Neural cell (in vitro differentiated cells): ENCODE data around the gene SBNO1. TPM values are rescaled to one million over a fixed set of nuclear protein-coding genes. Genes with fewer than 3 reads are reported as not detected.

ENCODE experiments used
- H2AFZ ChIP-seq: fragments of 200-600, 300-800 bp; sonication (generic), shearing (Covaris generic); 2 replicates; pipeline ENCODE4 v1.6.0; 2014; ENCODE audit warnings: low read depth, mild to moderate bottlenecking, antibody characterized with exemption, low read length, moderate library complexity
- H3F3A ChIP-seq: fragments of 200-600 bp; shearing (Covaris generic); 2 replicates; pipeline ENCODE4 v1.6.1; 2016; ENCODE audit warnings: mild to moderate bottlenecking, moderate library complexity, mixed read lengths, antibody characterized with exemption, low read length; ENCODE audit not compliant: insufficient read depth, poor library complexity, severe bottlenecking
- H3K27ac ChIP-seq: fragments of 200-600, 300-800 bp; sonication (generic), shearing (Covaris generic); 2 replicates; pipeline ENCODE4 v1.5.1; 2014; ENCODE audit warnings: mild to moderate bottlenecking, low read length, moderate library complexity
- H3K27me3 ChIP-seq: fragments of 300-800, 200-600 bp; sonication (generic), shearing (Covaris generic); 2 replicates; pipeline ENCODE4 v1.6.0; 2014; ENCODE audit warnings: mild to moderate bottlenecking, low read depth, low read length, moderate library complexity; ENCODE audit not compliant: insufficient read depth
- H3K36me3 ChIP-seq: fragments of 300-800, 200-600 bp; sonication (generic), shearing (Covaris generic); 2 replicates; pipeline ENCODE4 v1.5.1; 2014; ENCODE audit warnings: mild to moderate bottlenecking, antibody characterized with exemption, low read length, moderate library complexity; ENCODE audit not compliant: insufficient read depth
- H3K4me2 ChIP-seq: fragments of 300-800, 200-600 bp; sonication (generic), shearing (Covaris generic); 2 replicates; pipeline ENCODE4 v1.6.0; 2014; ENCODE audit warnings: mild to moderate bottlenecking, low read length
- H3K4me3 ChIP-seq: fragments of 300-800, 200-600 bp; sonication (generic), shearing (Covaris generic); 2 replicates; pipeline ENCODE4 v1.5.1; 2014; ENCODE audit warnings: mild to moderate bottlenecking, low read length, moderate library complexity
- H3K79me2 ChIP-seq: fragments of 200-600 bp; shearing (Covaris generic); replicated peaks from 2 replicates; pipeline ENCODE4 v1.6.0; 2014; ENCODE audit warnings: mild to moderate bottlenecking, low read length, moderate library complexity; ENCODE audit not compliant: insufficient read depth
- H3K9ac ChIP-seq: fragments of 300-800, 200-600 bp; sonication (generic), shearing (Covaris generic); 2 replicates; pipeline ENCODE4 v1.6.1; 2016; ENCODE audit warnings: mild to moderate bottlenecking, low read length, mixed read lengths
- H3K9me2 ChIP-seq: fragments of 200-600 bp; shearing (Covaris generic); 2 replicates; pipeline ENCODE4 v1.6.1; 2016; ENCODE audit warnings: mild to moderate bottlenecking, low read length, mixed read lengths; ENCODE audit not compliant: insufficient read depth
- H3K9me3 ChIP-seq: fragments of 200-600, 300-800 bp; sonication (generic), shearing (Covaris generic); 2 replicates; pipeline ENCODE4 v1.6.1; 2016; ENCODE audit warnings: mild to moderate bottlenecking, mixed run types, low read length, moderate library complexity, mixed read lengths
- H4K20me1 ChIP-seq: fragments of 200-600 bp; shearing (Covaris generic); 2 replicates; pipeline ENCODE4 v1.6.1; 2016; ENCODE audit warnings: mild to moderate bottlenecking, mixed run types; ENCODE audit not compliant: insufficient read depth
- EP300 ChIP-seq: fragments of 450-650 bp; conservative IDR thresholded peaks from 2 replicates; pipeline ENCODE4 v1.6.1; 2014; ENCODE audit warnings: antibody characterized with exemption, mild to moderate bottlenecking, moderate library complexity; ENCODE audit not compliant: poor library complexity, severe bottlenecking
- EZH2 ChIP-seq: fragments of 200-600, 300-800 bp; shearing (Covaris generic), sonication (generic); IDR thresholded peaks from 2 replicates; pipeline ENCODE4 v1.6.1; 2014; ENCODE audit warnings: antibody characterized with exemption, low read length, borderline replicate concordance, mild to moderate bottlenecking; ENCODE audit not compliant: insufficient read depth, poor library complexity, severe bottlenecking
- MXI1 ChIP-seq: fragments of 450-650 bp; conservative IDR thresholded peaks from 2 replicates; pipeline ENCODE4 v1.6.1; 2014; ENCODE audit warnings: antibody characterized with exemption, mild to moderate bottlenecking; ENCODE audit not compliant: poor library complexity, severe bottlenecking
- POLR2AphosphoS5 ChIP-seq: IDR thresholded peaks from 2 replicates; pipeline ENCODE4 v1.6.1; 2012
- RAD21 ChIP-seq: fragments of 450-650 bp; conservative IDR thresholded peaks from 2 replicates; pipeline ENCODE4 v1.6.1; 2014; ENCODE audit warnings: antibody characterized with exemption, mild to moderate bottlenecking, moderate library complexity
- SMC3 ChIP-seq: fragments of 450-650 bp; conservative IDR thresholded peaks from 2 replicates; pipeline ENCODE4 v1.6.1; 2014; ENCODE audit warnings: antibody characterized with exemption, mild to moderate bottlenecking, moderate library complexity; ENCODE audit not compliant: poor library complexity
- TAF1 ChIP-seq: IDR thresholded peaks from 2 replicates; pipeline ENCODE4 v1.6.1; 2012; ENCODE audit warnings: low read depth
- polyA plus RNA-seq: library from polyadenylated mRNA; depleted of rRNA; stranded (reverse); fragments of >200 nt; gene quantifications from 2 replicates; pipeline ENCODE4 v1.2.3, GENCODE V29; 2014
- TF ChIP-seq, protein P1 (sequence below): fragments of 450-650 bp; IDR thresholded peaks from 2 replicates; pipeline ENCODE4 v1.5.1; 2014; ENCODE audit warnings: antibody characterized with exemption, mild to moderate bottlenecking, moderate library complexity; ENCODE audit not compliant: poor library complexity, severe bottlenecking
- TF ChIP-seq, protein P2 (sequence below): IDR thresholded peaks from 2 replicates; pipeline ENCODE4 v1.6.1; 2012; ENCODE audit warnings: borderline replicate concordance

SBNO1 gene
- polyA plus RNA-seq, 1 donor from 2014 or later = 17.9 TPM

DNA sequence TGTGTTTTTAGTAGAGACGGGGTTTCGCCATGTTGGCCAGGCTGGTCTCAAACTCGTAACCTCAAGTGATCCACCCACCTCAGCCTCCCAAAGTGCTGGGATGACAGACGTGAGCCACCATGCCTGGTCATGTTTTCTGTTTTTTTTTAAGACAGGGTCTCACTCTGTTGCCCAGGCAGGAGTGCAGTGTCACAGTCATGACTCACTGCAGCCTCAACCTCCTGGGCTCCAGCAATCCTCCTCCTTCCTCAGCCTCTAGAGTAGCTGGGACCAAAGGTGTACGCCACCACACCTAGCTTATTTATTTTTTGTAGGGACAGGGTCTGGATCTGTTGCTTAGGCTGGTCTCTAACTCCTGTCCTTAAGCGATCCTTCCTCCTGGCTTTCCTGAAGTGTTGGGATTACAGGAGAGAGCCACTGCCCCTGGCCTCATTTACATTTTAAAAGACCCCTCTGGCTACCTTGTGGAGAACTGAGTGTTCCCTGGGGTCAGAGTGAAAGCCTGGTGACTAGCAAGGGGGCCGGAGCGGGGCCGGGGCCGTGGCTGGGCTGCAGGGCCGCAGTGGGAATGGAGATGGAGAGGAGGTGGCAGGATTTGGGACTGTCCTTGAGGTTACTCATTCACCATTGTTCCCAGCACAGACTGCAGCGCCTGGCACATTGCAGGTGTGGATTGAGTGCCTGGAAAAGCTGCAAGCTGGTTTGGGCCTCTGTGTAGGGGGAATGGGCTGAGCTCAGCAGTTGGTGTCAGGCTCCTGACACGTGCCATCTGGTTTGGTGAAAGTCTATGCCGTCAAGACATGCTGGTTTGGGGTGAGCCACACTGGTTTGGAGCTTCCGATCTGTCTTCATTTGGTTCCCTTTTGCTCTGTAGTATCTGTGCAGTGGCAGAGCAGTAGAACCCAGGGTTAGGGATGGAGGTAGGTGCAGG, 37.4 kb upstream of the SBNO1 start:
- Histone ChIP-seq H3F3A (no peaks in the 10 kb centered on the region), H3K27ac (no peak overlapping the region), H3K27me3 (no peaks in the 10 kb centered on the region), H3K79me2 (no peaks in the 10 kb centered on the region), H3K9me3 (no peaks in the 10 kb centered on the region), H2AFZ (no peak overlapping the region), H3K36me3 (peaks cover 9% of the 10 kb centered on the region), H3K9ac (no peak overlapping the region), H4K20me1 (no peaks in the 10 kb centered on the region), H3K4me2 (no peak overlapping the region), H3K4me3 (no peak overlapping the region), H3K9me2 (no peaks in the 10 kb centered on the region)
- TF ChIP-seq, protein P1, sequence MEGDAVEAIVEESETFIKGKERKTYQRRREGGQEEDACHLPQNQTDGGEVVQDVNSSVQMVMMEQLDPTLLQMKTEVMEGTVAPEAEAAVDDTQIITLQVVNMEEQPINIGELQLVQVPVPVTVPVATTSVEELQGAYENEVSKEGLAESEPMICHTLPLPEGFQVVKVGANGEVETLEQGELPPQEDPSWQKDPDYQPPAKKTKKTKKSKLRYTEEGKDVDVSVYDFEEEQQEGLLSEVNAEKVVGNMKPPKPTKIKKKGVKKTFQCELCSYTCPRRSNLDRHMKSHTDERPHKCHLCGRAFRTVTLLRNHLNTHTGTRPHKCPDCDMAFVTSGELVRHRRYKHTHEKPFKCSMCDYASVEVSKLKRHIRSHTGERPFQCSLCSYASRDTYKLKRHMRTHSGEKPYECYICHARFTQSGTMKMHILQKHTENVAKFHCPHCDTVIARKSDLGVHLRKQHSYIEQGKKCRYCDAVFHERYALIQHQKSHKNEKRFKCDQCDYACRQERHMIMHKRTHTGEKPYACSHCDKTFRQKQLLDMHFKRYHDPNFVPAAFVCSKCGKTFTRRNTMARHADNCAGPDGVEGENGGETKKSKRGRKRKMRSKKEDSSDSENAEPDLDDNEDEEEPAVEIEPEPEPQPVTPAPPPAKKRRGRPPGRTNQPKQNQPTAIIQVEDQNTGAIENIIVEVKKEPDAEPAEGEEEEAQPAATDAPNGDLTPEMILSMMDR = no peak
- TF ChIP-seq RAD21 = no peak
- no peak for TF ChIP-seq POLR2AphosphoS5
- TF ChIP-seq, protein P2, sequence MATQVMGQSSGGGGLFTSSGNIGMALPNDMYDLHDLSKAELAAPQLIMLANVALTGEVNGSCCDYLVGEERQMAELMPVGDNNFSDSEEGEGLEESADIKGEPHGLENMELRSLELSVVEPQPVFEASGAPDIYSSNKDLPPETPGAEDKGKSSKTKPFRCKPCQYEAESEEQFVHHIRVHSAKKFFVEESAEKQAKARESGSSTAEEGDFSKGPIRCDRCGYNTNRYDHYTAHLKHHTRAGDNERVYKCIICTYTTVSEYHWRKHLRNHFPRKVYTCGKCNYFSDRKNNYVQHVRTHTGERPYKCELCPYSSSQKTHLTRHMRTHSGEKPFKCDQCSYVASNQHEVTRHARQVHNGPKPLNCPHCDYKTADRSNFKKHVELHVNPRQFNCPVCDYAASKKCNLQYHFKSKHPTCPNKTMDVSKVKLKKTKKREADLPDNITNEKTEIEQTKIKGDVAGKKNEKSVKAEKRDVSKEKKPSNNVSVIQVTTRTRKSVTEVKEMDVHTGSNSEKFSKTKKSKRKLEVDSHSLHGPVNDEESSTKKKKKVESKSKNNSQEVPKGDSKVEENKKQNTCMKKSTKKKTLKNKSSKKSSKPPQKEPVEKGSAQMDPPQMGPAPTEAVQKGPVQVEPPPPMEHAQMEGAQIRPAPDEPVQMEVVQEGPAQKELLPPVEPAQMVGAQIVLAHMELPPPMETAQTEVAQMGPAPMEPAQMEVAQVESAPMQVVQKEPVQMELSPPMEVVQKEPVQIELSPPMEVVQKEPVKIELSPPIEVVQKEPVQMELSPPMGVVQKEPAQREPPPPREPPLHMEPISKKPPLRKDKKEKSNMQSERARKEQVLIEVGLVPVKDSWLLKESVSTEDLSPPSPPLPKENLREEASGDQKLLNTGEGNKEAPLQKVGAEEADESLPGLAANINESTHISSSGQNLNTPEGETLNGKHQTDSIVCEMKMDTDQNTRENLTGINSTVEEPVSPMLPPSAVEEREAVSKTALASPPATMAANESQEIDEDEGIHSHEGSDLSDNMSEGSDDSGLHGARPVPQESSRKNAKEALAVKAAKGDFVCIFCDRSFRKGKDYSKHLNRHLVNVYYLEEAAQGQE = no peak
- TF ChIP-seq MXI1 = no peak
- TF ChIP-seq TAF1 = no peak
- no peak for TF ChIP-seq SMC3
- TF ChIP-seq EP300 = no peak
- no peak for TF ChIP-seq EZH2

DNA sequence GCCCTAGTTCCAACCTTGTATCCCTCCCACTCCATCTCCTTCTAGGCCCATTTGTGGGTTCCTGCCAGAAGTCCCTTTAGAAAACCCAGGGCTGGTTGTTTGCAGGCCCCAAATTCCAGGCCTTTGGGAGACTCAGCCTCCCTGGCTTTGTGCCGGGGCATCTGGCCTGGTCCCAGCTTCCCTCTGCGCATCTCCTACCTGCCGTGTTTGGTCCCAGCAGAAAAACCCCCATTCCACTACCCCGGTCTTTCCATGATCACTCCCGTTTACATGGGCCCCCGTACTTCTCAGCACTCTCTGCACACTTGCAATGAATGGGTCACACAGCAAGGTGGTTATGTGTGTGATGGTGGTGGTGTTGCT, 34.6 kb upstream of the SBNO1 start:
- Histone ChIP-seq H3K27ac (no peak overlapping the region), H3K9ac (no peak overlapping the region), H4K20me1 (no peaks in the 10 kb centered on the region), H3K9me2 (no peaks in the 10 kb centered on the region), H3K79me2 (no peaks in the 10 kb centered on the region), H3K36me3 (peaks cover 11% of the 10 kb centered on the region), H3F3A (no peaks in the 10 kb centered on the region), H3K4me3 (no peak overlapping the region), H2AFZ (no peak overlapping the region), H3K27me3 (no peaks in the 10 kb centered on the region), H3K4me2 (no peak overlapping the region), H3K9me3 (no peaks in the 10 kb centered on the region)
- no peak for TF ChIP-seq RAD21
- TF ChIP-seq MXI1 = no peak
- TF ChIP-seq, protein P1 = no peak
- TF ChIP-seq EP300 = no peak
- TF ChIP-seq, protein P2 = no peak
